BLaER1 treated with 17β-estradiol and CSF1 and Interleukin-3, amounts not matched to agents 10 nM and 100 nM (cell line): ENCODE results near the gene MAP3K9.
A peak's percentile ranks its signal among the peaks of the same experiment; 100 is the strongest.

Source experiments
- H3K27ac ChIP-seq, 11 experiments: shearing (Covaris generic); formaldehyde crosslinking; 2 replicates each; pipeline ENCODE4 v1.8.1; 2022
- H3K27me3 ChIP-seq, 11 experiments: shearing (Covaris generic); formaldehyde crosslinking; 2 replicates each; pipeline ENCODE4 v1.8.1; 2022
- H3K36me3 ChIP-seq, 11 experiments: shearing (Covaris generic); formaldehyde crosslinking; 2 replicates each; pipeline ENCODE4 v1.8.1; 2022
- H3K4me1 ChIP-seq, 10 experiments: shearing (Covaris generic); formaldehyde crosslinking; 2 replicates each; pipeline ENCODE4 v1.8.1; 2022
- H3K4me2 ChIP-seq, 11 experiments: shearing (Covaris generic); formaldehyde crosslinking; 2 replicates each; pipeline ENCODE4 v1.8.1; 2022
- H3K4me3 ChIP-seq, 10 experiments: shearing (Covaris generic); formaldehyde crosslinking; 2 replicates each; pipeline ENCODE4 v1.8.1; 2022
- H3K9ac ChIP-seq, 11 experiments: shearing (Covaris generic); formaldehyde crosslinking; 2 replicates each; pipeline ENCODE4 v1.8.1; 2022
- H3K9me3 ChIP-seq, 11 experiments: shearing (Covaris generic); formaldehyde crosslinking; replicated peaks in 1 of 11; 2 replicates each; pipeline ENCODE4 v1.8.1; 2022
- H4K20me1 ChIP-seq, 11 experiments: shearing (Covaris generic); formaldehyde crosslinking; 2 replicates each; pipeline ENCODE4 v1.8.1; 2022
- Cebpa-rat ChIP-seq, 11 experiments: shearing (Covaris generic); IDR thresholded peaks; 2 replicates each; pipeline ENCODE4 v1.8.1; 2022

MAP3K9 gene

GRCh38 chr14:70827347-70827746 is 18.0 kb upstream of the MAP3K9 start:
- H3K4me1 ChIP-seq, result peaks cover 10 to 22% (median 18%) of the 10 kb centered on the region in 10 experiments
- H3K27ac ChIP-seq, result no peak overlapping the region
- TF ChIP-seq Cebpa-rat (IDR thresholded peaks at IDR 0.05), result no peak
- H3K36me3 ChIP-seq, result no peaks in the 10 kb centered on the region
- peaks cover 0 to 19% (median 7%) of the 10 kb centered on the region in 11 experiments; a peak in 13 of 22 replicates for H3K27me3 ChIP-seq
- no peak overlapping the region for H3K4me3 ChIP-seq
- no peak overlapping the region for H3K4me2 ChIP-seq
- no peak overlapping the region for H3K9ac ChIP-seq
- H3K9me3 ChIP-seq, result no peaks in the 10 kb centered on the region
- H4K20me1 ChIP-seq, result peaks cover 0 to 8% (median 0%) of the 10 kb centered on the region in 11 experiments; a peak in 1 of 22 replicates

- H3K9me3 ChIP-seq, result no peaks in the 10 kb centered on the region
- peaks cover 16 to 43% (median 29%) of the 10 kb centered on the region in 11 experiments for H3K27me3 ChIP-seq
- peaks cover 0 to 14% (median 7%) of the 10 kb centered on the region in 10 experiments; a peak in 17 of 20 replicates for H3K4me1 ChIP-seq
- H3K27ac ChIP-seq, result no peak overlapping the region
- no peaks in the 10 kb centered on the region for H3K36me3 ChIP-seq
- H3K4me2 ChIP-seq, result peak overlapping the region; percentile 93 to 100 (median 97); a peak in 21 of 22 replicates
- H4K20me1 ChIP-seq, result peaks cover 0 to 8% (median 0%) of the 10 kb centered on the region in 11 experiments; a peak in 1 of 22 replicates
- H3K9ac ChIP-seq, result 0 out of 22 replicates have a peak overlapping the region, but pooled peaks of 1 of the 11 experiments have one; percentile 7
- no peak for TF ChIP-seq Cebpa-rat (IDR thresholded peaks at IDR 0.05)
- peak overlapping the region in 1 of 10 experiments; percentile 65; a peak in 3 of 20 replicates for H3K4me3 ChIP-seq
Measured at GRCh38 chr14:70823281-70823680, 14.0 kb upstream of the MAP3K9 start.

- TF ChIP-seq Cebpa-rat (IDR thresholded peaks at IDR 0.05), result no peak
- no peaks in the 10 kb centered on the region for H3K9me3 ChIP-seq
- H3K4me2 ChIP-seq, result peak overlapping the region; percentile 93 to 100 (median 97)
- H3K4me1 ChIP-seq, result peaks cover 0 to 13% (median 7%) of the 10 kb centered on the region in 10 experiments; a peak in 17 of 20 replicates
- H3K27me3 ChIP-seq, result peaks cover 16 to 43% (median 29%) of the 10 kb centered on the region in 11 experiments
- peaks cover 0 to 8% (median 0%) of the 10 kb centered on the region in 11 experiments; a peak in 1 of 22 replicates for H4K20me1 ChIP-seq
- H3K36me3 ChIP-seq, result no peaks in the 10 kb centered on the region
- peak overlapping the region in 1 of 11 experiments; percentile 50; a peak in 3 of 22 replicates for H3K27ac ChIP-seq
- H3K4me3 ChIP-seq, result peak overlapping the region; percentile 65 to 78 (median 72)
- peak overlapping the region; percentile 61 to 82 (median 76); a peak in 18 of 22 replicates for H3K9ac ChIP-seq
Measured at GRCh38 chr14:70822530-70823185, 13.3 kb upstream of the MAP3K9 start.

- Histone ChIP-seq H4K20me1 (peaks cover 0 to 8% (median 0%) of the 10 kb centered on the region in 11 experiments; a peak in 1 of 22 replicates), H3K36me3 (no peaks in the 10 kb centered on the region), H3K9me3 (no peaks in the 10 kb centered on the region), H3K4me3 (peak overlapping the region; percentile 65 to 78 (median 72)), H3K9ac (peak overlapping the region; percentile 61 to 82 (median 76)), H3K4me2 (peak overlapping the region; percentile 93 to 100 (median 97)), H3K27me3 (peaks cover 16 to 43% (median 29%) of the 10 kb centered on the region in 11 experiments), H3K27ac (peak overlapping the region in 6 of 11 experiments; percentile 33 to 64 (median 52); a peak in 11 of 22 replicates), H3K4me1 (peaks cover 0 to 17% (median 7%) of the 10 kb centered on the region in 10 experiments; a peak in 17 of 20 replicates)
- no peak for TF ChIP-seq Cebpa-rat (IDR thresholded peaks at IDR 0.05)
Measured at GRCh38 chr14:70821584-70822529, 12.5 kb upstream of the MAP3K9 start.

- Histone ChIP-seq H3K4me1 (peaks cover 0 to 11% (median 7%) of the 10 kb centered on the region in 10 experiments; a peak in 11 of 20 replicates), H3K36me3 (no peaks in the 10 kb centered on the region), H3K27ac (no peak overlapping the region)
Measured at GRCh38 chr14:70816525-70816924, 7.2 kb upstream of the MAP3K9 start.

GRCh38 chr14:70814466-70814865 is 5.2 kb upstream of the MAP3K9 start:
- H3K4me3 ChIP-seq, result no peak overlapping the region
- H3K27ac ChIP-seq, result no peak overlapping the region
- no peaks in the 10 kb centered on the region for H3K9me3 ChIP-seq
- no peak for TF ChIP-seq Cebpa-rat (IDR thresholded peaks at IDR 0.05)
- no peaks in the 10 kb centered on the region for H4K20me1 ChIP-seq
- peaks cover 0 to 2% (median 0%) of the 10 kb centered on the region in 11 experiments; a peak in 3 of 22 replicates for H3K27me3 ChIP-seq
- H3K9ac ChIP-seq, result no peak overlapping the region
- peaks cover 0 to 15% (median 11%) of the 10 kb centered on the region in 10 experiments; a peak in 14 of 20 replicates for H3K4me1 ChIP-seq
- no peaks in the 10 kb centered on the region for H3K36me3 ChIP-seq
- H3K4me2 ChIP-seq, result no peak overlapping the region

More at GRCh38 chr14:70816525-70816924, 7.2 kb upstream of the MAP3K9 start:
- TF ChIP-seq Cebpa-rat (IDR thresholded peaks at IDR 0.05), result no peak
- H3K9ac ChIP-seq, result no peak overlapping the region
- 0 out of 22 replicates have a peak, but pooled peaks cover 0 to 3% (median 0%) of the 10 kb centered on the region in 11 experiments for H4K20me1 ChIP-seq
- H3K27me3 ChIP-seq, result peaks cover 6 to 23% (median 16%) of the 10 kb centered on the region in 11 experiments
- no peak overlapping the region for H3K4me3 ChIP-seq
- H3K9me3 ChIP-seq, result no peaks in the 10 kb centered on the region
- H3K4me2 ChIP-seq, result no peak overlapping the region

GRCh38 chr14:70812124-70812818 is 3.0 kb upstream of the MAP3K9 start:
- Histone ChIP-seq H3K27me3 (peaks cover 18 to 21% (median 19%) of the 10 kb centered on the region in 11 experiments), H3K27ac (no peak overlapping the region), H4K20me1 (no peaks in the 10 kb centered on the region), H3K4me3 (no peak overlapping the region), H3K9ac (no peak overlapping the region), H3K9me3 (no peaks in the 10 kb centered on the region), H3K4me1 (peaks cover 8 to 23% (median 19%) of the 10 kb centered on the region in 10 experiments; a peak in 17 of 20 replicates), H3K36me3 (no peaks in the 10 kb centered on the region), H3K4me2 (no peak overlapping the region)
- TF ChIP-seq Cebpa-rat (IDR thresholded peaks at IDR 0.05), result no peak

- no peaks in the 10 kb centered on the region for H4K20me1 ChIP-seq
- no peak overlapping the region for H3K9ac ChIP-seq
- H3K36me3 ChIP-seq, result no peaks in the 10 kb centered on the region
- H3K4me2 ChIP-seq, result no peak overlapping the region
- H3K4me3 ChIP-seq, result no peak overlapping the region
- no peak for TF ChIP-seq Cebpa-rat (IDR thresholded peaks at IDR 0.05)
- H3K9me3 ChIP-seq, result no peaks in the 10 kb centered on the region
- H3K4me1 ChIP-seq, result peaks cover 8 to 21% (median 18%) of the 10 kb centered on the region in 10 experiments; a peak in 17 of 20 replicates
- no peak overlapping the region for H3K27ac ChIP-seq
- peaks cover 25 to 28% (median 26%) of the 10 kb centered on the region in 11 experiments for H3K27me3 ChIP-seq
Measured at GRCh38 chr14:70811578-70811977, 2.3 kb upstream of the MAP3K9 start.
